Left cardiac atrium (tissue), 4 donors: ENCODE data around the gene DIRAS3. TPM values are rescaled to one million over a fixed set of nuclear protein-coding genes. Genes with fewer than 3 reads are reported as not detected.
"Not testable (repeated sequence)": the region's sequence is repeated elsewhere in the genome, so short reads cannot be mapped to it uniquely, and the experiment has no call there.

Source experiments
- ATAC-seq, 2 donors: fragments of 200-7000 bp; cut with Tn5 transposase; one replicate each; pipeline ENCODE4 v1.9.1; 2020; ENCODE audit warnings: mild to moderate bottlenecking in 2 of 2, moderate library complexity in 2 of 2
- DNase-seq: peaks from one replicate; pipeline ENCODE4 v3.0.0-alpha.2; 2020
- intact Hi-C, 2 donors: fragments of 100-400 bp; cut with DNase I; formaldehyde crosslinking; loops; one replicate each; pipeline versions ENCODE4 v1.14.1 to v1.15.1; 2022 to 2023
- total RNA-seq, 2 donors: library from RNA; stranded (reverse); fragmentation: NEBNext Ultra II Directional; extraction: Animal tissue kit (Norgen Biotek cat#: 25700); gene quantifications; one replicate each; pipeline ENCODE4 v1.2.1, GENCODE V29; 2021
- donor health status: DM: no; HTN: yes; CAD: no.
- donor health status: DM: no; HTN: yes; CAD: no; lungs with severe emphysema.
- donor health status: DM: yes; HTN: yes; CAD: no.
- donor health status: Dilated cardiomyopathy.

The DIRAS3 gene
- total RNA-seq, 2 donors from 2014 or later: 1.4 to 12.3 TPM

GRCh38 chr1:68029444-68029843, 21.0 kb downstream of the DIRAS3 start:
- intact Hi-C loops: no loop called here

DNA sequence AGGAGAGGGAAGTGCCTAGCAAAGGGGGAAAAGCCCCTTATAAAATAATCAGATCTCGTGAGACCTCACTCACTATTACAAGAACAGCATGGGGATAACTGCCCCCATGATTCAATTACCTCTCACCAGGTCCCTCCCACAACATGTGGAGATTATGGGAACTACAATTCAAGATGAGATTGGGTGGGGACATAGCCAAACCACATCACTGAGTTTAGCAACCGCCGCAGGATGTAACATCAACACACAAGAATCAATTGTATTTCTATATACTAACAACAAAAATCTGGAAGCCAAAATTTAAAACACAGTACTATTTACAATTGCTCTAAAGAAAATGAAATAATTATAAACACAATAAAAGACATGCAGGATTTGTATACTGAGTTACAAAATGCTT, 21.9 kb downstream of the DIRAS3 start:
- intact Hi-C loops: no loop called here
- DNase-seq (no peak), ATAC-seq (no peak)

More at GRCh38 chr1:68029444-68029843, 21.0 kb downstream of the DIRAS3 start:
- no peak for ATAC-seq
- no peak for DNase-seq

DNA sequence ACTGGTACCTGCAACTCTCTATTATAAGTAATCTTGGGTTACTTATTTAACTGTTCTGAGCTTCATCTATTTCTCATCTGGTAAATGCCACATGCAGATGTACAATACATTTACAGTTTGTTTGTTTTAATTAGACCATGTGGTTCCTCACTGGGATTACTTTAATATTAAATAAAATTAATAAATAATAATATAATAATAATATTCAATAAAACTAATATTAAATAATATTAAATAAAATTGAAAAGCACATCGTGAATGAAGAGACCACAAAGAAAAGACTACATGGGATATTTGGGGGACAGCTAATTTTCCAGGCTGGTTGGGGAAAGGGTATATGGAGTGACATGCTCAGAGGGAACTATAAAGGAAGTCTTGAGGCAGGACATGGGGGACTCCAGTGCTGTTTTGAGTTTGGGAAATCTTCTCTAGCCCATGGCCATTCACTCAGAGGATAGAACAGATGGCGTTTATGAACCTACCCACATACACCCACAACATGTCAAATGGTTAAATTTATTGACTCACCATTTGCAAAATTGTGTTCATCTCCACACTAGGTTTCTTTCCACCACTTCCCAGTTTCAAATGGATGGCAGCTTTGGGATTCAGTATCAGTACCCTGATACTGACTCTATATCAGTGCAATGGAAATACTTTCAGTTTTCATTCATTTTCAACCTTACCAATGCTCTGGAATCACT, 25.6 kb downstream of the DIRAS3 start:
- DNase-seq (no peak), ATAC-seq (no peak)
- intact Hi-C loops: no loop called here

GRCh38 chr1:68016381-68016780, 34.0 kb downstream of the DIRAS3 start:
- intact Hi-C loops: loop anchor here in 1 of 2 donors (10.0 kb wide), 1 partner anchor 162 kb away; no protein-coding TSS in a partner anchor
- ATAC-seq (no peak), DNase-seq (no peak)

- ATAC-seq (no peak), DNase-seq (no peak)
- intact Hi-C loops: loop anchor here in 1 of 2 donors (10.0 kb wide), 1 partner anchor 161 kb away; no protein-coding TSS in a partner anchor
These were observed 34.5 kb downstream of the DIRAS3 start for GRCh38 chr1:68015971-68016370.

DNA sequence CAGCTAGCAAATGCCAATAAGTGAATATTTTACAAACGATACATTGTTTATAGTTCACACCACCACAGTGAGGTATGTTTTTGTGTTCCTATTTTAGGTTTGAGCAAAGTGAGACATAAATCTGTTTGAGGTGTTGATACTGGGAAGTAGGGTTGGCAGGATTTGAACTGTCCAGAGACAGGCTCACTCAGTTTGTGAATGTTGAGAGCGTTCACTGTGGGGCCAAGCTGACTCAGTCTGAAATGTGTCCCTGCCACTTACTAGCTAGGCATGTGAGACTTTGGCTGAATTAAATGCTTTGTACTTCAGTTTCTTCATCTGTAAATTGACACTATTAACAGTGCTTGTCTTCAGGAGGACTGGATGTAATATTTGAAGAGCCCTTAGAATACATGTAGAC, 35.1 kb downstream of the DIRAS3 start:
- ATAC-seq: peak; percentile 81 to 94
- DNase-seq: no peak
- intact Hi-C loops: loop anchor here in 1 of 2 donors (10.0 kb wide), 1 partner anchor 161 kb away; no protein-coding TSS in a partner anchor

DNA sequence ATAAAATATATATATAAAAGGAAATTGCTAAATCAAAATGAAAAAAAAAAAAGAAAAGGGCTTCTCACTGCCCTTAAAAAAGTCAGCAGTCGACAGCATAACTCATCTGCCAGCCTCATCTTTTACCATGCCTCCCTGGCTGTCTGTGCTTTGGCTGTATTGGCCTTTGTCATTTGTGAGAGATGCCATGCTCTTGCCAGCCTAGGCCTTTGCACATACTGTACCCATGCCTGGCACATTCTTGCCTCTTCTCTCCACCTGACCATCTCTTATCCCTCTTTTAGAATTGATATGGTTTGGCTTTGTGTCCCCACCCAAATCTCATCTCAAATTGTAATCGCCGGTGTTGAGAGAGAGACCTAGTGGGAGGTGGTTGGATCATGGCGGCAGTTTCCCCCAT, 37.1 kb downstream of the DIRAS3 start:
- ATAC-seq: no peak
- no peak for DNase-seq
- intact Hi-C loops: loop anchor here (5.0 to 10.0 kb wide), 2 partner anchors 159 to 161 kb away; no protein-coding TSS in a partner anchor

- DNase-seq (no peak), ATAC-seq (peak in 1 of 2 donors; percentile 19)
- intact Hi-C loops: loop anchor here (5.0 to 10.0 kb wide), 2 partner anchors 157 to 160 kb away; no protein-coding TSS in a partner anchor
These were observed 38.6 kb downstream of the DIRAS3 start for GRCh38 chr1:68011657-68012375.

GRCh38 chr1:68010543-68010942, 39.9 kb downstream of the DIRAS3 start:
- ATAC-seq (no peak), DNase-seq (no peak)
- intact Hi-C loops: loop anchor here (5.0 to 10.0 kb wide), 2 partner anchors 156 to 158 kb away; no protein-coding TSS in a partner anchor

DNA sequence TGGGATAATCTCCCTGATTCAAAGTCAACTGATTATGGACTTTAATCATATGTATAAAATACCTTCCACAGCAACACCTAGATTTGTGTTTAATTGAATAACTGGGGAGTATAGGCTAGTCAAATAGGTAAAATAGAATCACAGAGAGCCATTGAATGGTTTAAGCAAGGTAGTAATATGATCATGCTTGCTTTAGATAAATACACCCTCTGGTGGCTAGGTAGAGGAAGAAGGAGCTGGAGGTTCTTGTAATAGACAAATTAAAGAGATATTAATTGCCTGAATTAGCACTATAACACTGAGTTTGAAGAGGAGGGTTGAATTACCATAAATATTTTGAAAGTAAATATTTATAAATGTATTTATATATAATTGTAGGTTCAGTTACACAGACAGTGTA, 40.3 kb downstream of the DIRAS3 start:
- DNase-seq (no peak), ATAC-seq (peak; percentile 38 to 46)
- intact Hi-C loops: loop anchor here (5.0 to 10.0 kb wide), 2 partner anchors 155 to 158 kb away; no protein-coding TSS in a partner anchor

GRCh38 chr1:68003626-68004025, 46.8 kb downstream of the DIRAS3 start:
- ATAC-seq, intact Hi-C loops, DNase-seq: not testable (repeated sequence)

DNA sequence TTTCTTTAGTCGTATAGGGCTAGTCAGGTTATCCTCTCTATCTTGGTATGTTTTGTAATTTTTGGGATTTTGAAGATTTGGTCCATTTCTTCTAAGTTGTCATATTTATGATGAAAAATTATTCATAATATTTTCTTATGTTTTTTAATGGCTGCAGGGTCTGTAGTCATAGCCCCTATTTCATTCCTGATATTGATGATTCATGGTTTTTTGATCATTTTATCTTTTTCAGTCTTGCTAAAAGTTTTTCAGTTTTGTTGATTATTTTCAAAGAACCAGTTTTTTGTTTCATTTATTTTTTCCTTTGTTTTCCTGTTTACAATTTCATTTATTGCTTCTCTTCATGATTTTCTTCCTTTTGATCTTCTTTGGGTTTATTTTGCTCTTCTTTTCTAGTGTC, 50.2 kb downstream of the DIRAS3 start:
- intact Hi-C loops: no loop called here
- DNase-seq: no peak
- ATAC-seq: no peak

DNA sequence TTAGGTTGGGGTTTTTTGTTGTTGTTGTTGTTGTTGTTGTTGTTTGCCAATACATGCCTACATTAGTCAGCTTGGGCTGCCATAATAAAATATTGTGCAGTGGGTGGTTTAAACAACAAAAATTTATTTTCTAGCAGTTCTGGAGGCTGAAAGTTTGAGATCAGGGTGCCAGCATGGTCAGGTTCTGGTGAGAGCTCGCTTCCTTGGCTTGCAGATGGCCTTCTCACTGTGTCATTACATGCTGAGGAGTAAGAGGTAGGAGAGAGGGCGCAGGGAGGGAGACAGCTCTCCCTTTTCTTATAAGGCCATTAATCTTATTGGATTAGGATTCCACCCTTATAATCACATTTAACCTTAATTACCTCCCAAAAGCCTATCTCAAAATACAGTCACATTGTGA, 52.7 kb downstream of the DIRAS3 start:
- no peak for DNase-seq
- no peak for ATAC-seq
- intact Hi-C loops: no loop called here

Other genes starting within 250 kb of the DIRAS3 start
- 10 to 100 TPM; 34.1 to 49.6 TPM for gene GNG12, start 217.2 kb downstream of the DIRAS3 start, total RNA-seq
- gene WLS, start 181.9 kb upstream of the DIRAS3 start, total RNA-seq: 10 to 100 TPM; 92.2 to 92.8 TPM